NOMO-1 (cell line): ENCODE results near the gene THYN1.
A peak's percentile ranks its signal among the peaks of the same experiment; 100 is the strongest.

Experiments used
- DNase-seq, 2 experiments: peaks; one replicate each; lab custom pipeline; 2025; ENCODE audit not compliant: unreplicated experiment in 2 of 2; lab: John Stamatoyannopoulos, UW

THYN1 gene

GRCh38 chr11:134226806-134227325, 26.3 kb downstream of the THYN1 start:
- DNase-seq: no peak

GRCh38 chr11:134224710-134225664, 28.2 kb downstream of the THYN1 start:
- peak; percentile 20 to 31 for DNase-seq

- DNase-seq: peak; percentile 92 to 93
Observed at GRCh38 chr11:134223836-134224709, 29.1 kb downstream of the THYN1 start, which contains the start of the genes NCAPD3 and VPS26B. Gene NCAPD3, minus strand, starts transcription at chr11:134223967. Its CDS starts 41 bp downstream, at chr11:134223926. Gene VPS26B, plus strand, starts transcription at chr11:134224671. Its CDS starts 452 bp downstream, at chr11:134225123.

- DNase-seq: no peak
Observed at GRCh38 chr11:134223121-134223520, 30.0 kb downstream of the THYN1 start.

- no peak for DNase-seq
Observed at GRCh38 chr11:134216816-134217215, 36.3 kb downstream of the THYN1 start.

- no peak for DNase-seq
Observed at GRCh38 chr11:134215836-134216235, 37.3 kb downstream of the THYN1 start.

- no peak for DNase-seq
Observed at GRCh38 chr11:134207538-134208239, 45.5 kb downstream of the THYN1 start.

GRCh38 chr11:134206185-134206584, 47.0 kb downstream of the THYN1 start:
- no peak for DNase-seq

GRCh38 chr11:134205729-134206128, 47.4 kb downstream of the THYN1 start:
- no peak for DNase-seq

- DNase-seq: no peak
Observed at GRCh38 chr11:134202661-134203060, 50.5 kb downstream of the THYN1 start.

- DNase-seq: no peak
Observed at GRCh38 chr11:134200688-134201087, 52.5 kb downstream of the THYN1 start.

- DNase-seq: no peak
Observed at GRCh38 chr11:134199531-134199930, 53.6 kb downstream of the THYN1 start.
